ENCODE data around the gene VRK3. TPM values are rescaled to one million over a fixed set of nuclear protein-coding genes. Genes with fewer than 3 reads are reported as not detected.

The VRK3 gene
- total RNA-seq, 1 experiment from 2014 or later, result 33.4 TPM

DNA sequence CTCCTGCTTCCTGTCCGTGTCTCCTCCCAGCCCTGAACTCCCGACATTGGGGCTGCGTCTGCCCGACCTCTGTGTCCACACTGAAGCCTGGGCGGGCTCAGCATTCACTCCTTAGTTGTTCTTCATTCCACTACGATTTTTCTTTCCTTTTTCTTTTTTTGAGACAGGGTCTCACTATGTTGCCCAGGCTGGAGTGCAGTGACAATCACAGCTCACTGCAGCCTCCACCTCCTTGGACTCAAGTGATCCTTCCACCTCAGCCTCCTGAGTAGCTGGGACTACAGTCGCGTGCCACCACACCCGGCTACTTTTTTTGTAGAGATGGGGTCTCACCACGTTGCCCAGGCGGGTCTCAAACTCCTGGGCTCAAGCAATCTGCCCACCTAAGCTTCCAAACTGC lies 40.7 kb downstream of the VRK3 start:
- no peak for ATAC-seq
- CTCF ChIA-PET, result interaction anchor here (0.7 to 2.9 kb wide), 8 partner anchors 9 to 250 kb away, joined by 3 to 41 read pairs (median 6); no protein-coding TSS in a partner anchor
- Mint-ChIP-seq H3K36me3 (no peaks in the 10 kb centered on the region; the same call in 1 of the 2 replicates), H3K27me3 (ENCODE audit: low read depth) (no peaks in the 10 kb centered on the region), H3K9me3 (no peaks in the 10 kb centered on the region), H3K27ac (no peak overlapping the region), H3K4me3 (no peak overlapping the region), H3K4me1 (no peaks in the 10 kb centered on the region)
- DNase-seq (ENCODE audit: low spot score), result no peak
- POLR2A ChIA-PET, result no interaction called here
- TF ChIP-seq ZNF416 (CRISPR knock-in tag; IDR thresholded peaks at IDR 0.05), result no peak
- TF ChIP-seq ZNF121 (CRISPR knock-in tag; IDR thresholded peaks at IDR 0.05), result 0 out of 2 replicates have a peak, but pooled peaks have one; percentile 20
- TF ChIP-seq ZNF138 (CRISPR knock-in tag; conservative IDR thresholded peaks at IDR 0.05), result no peak

DNA sequence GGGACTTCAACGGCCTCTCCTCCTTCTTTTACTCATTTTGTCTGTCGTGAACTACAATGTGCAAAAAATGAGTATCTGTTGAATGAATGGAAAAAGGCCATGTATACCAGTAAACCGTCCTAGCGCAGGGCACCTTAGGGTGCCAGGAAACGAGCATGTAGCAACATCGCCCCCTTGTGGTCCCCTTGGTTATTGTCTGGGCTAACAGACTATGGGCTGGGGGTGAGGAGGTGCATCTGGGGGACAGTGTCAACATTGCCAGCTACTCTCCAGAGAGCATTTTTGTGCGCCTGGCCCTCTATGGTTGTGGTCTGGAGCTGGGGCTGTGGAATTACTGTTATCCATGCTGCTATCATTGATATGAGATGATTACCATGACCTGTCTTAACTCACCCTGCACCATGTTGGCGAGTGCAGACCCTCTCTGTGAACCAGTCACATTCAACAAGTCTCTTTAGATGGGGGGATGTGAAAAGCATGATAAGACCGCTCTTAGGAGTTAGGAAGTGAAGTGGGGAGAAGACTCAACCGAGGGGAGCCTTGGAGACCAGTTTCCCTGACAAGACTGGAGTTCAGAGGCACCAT lies 41.4 kb downstream of the VRK3 start:
- CTCF ChIA-PET, result interaction anchor here (0.6 to 2.9 kb wide), 17 partner anchors 9 to 251 kb away, joined by 3 to 41 read pairs (median 6); partner anchors contain the start of genes ATF5 and NUP62
- no peak overlapping the region for H3K4me3 Mint-ChIP-seq

DNA sequence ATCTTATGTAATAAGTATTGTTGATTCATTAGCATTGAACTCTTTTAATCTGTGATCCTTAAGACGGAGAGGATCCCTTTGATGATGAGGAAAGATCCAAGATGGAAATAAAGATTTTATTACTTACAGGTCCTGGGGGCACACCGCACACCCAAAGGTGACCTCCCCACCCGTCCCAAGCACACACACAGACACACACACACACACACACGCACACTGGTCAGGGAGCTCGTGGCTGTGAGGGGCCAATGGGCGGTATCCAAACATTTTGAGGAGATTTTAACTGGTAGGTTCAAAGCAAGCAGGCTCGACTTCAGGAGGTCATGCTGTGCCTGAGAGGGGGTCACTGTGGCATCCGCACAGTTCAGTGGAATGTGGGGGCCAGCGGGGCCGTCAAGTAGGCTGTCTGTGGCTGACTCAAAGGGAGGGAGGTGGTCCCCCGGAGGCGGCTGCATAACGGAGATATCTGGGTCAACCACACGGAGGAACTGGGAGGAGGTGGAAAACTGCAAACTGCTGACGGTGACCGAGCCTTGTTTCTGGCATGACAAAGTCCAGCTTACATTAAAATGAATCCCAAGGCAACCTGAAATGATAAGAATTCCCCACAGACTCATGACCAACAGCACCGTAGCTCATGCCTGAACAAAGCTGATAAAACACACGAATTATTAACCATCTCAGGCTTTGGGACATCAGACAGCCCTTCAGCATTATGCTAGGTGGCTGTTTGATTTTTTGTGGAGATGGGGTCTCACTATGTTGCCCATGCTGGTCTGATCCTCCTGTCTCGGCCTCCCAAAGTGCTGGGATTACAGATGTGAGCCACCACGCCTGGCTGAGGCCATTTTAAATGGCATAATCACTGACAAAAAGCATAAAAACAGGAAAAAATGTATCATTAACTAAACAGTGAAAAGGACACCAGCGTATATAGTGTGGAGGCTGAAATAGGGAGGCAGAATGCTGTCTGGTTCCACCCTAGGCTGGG lies 43.3 kb downstream of the VRK3 start:
- Mint-ChIP-seq H3K36me3 (0 out of 2 replicates have a peak, but pooled peaks cover 2% of the 10 kb centered on the region), H3K27ac (no peak overlapping the region), H3K9me3 (no peaks in the 10 kb centered on the region), H3K27me3 (ENCODE audit: low read depth) (no peaks in the 10 kb centered on the region), H3K4me1 (no peaks in the 10 kb centered on the region), H3K4me3 (no peak overlapping the region)
- ATAC-seq, result no peak
- no peak for DNase-seq (ENCODE audit: low spot score)
- TF ChIP-seq ZNF121 (CRISPR knock-in tag; IDR thresholded peaks at IDR 0.05), result no peak
- no peak for TF ChIP-seq NR2C2 (CRISPR knock-in tag; IDR thresholded peaks at IDR 0.05)
- no peak for TF ChIP-seq SP1 (CRISPR knock-in tag; conservative IDR thresholded peaks at IDR 0.05)
- TF ChIP-seq, protein P1, sequence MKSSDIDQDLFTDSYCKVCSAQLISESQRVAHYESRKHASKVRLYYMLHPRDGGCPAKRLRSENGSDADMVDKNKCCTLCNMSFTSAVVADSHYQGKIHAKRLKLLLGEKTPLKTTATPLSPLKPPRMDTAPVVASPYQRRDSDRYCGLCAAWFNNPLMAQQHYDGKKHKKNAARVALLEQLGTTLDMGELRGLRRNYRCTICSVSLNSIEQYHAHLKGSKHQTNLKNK (CRISPR knock-in tag; IDR thresholded peaks at IDR 0.05), result no peak
- TF ChIP-seq, protein P2, sequence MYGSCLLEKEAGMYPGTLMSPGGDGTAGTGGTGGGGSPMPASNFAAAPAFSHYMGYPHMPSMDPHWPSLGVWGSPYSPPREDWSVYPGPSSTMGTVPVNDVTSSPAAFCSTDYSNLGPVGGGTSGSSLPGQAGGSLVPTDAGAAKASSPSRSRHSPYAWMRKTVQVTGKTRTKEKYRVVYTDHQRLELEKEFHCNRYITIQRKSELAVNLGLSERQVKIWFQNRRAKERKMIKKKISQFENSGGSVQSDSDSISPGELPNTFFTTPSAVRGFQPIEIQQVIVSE (CRISPR knock-in tag; IDR thresholded peaks at IDR 0.05; ENCODE audit: borderline replicate concordance), result no peak
- no peak for TF ChIP-seq AFF4 (CRISPR knock-in tag; IDR thresholded peaks at IDR 0.05; ENCODE audit: borderline replicate concordance)
- no peak for TF ChIP-seq NFYB (CRISPR knock-in tag; conservative IDR thresholded peaks at IDR 0.05; ENCODE audit: low read depth)
- no peak for TF ChIP-seq USF1 (CRISPR knock-in tag; IDR thresholded peaks at IDR 0.05)
- no peak for TF ChIP-seq PRRX2 (CRISPR knock-in tag; IDR thresholded peaks at IDR 0.05)
- ChIA-PET CTCF (interaction anchor here (0.7 to 2.9 kb wide), 6 partner anchors 10 to 46 kb away, joined by 3 to 41 read pairs (median 6); no protein-coding TSS in a partner anchor), POLR2A (no interaction called here)

More for the DNA sequence above, 41.4 kb downstream of the VRK3 start:
- no peaks in the 10 kb centered on the region for H3K4me1 Mint-ChIP-seq
- peak; percentile 94 for TF ChIP-seq ZNF423 (CRISPR knock-in tag; IDR thresholded peaks at IDR 0.05)
- TF ChIP-seq, protein P3, sequence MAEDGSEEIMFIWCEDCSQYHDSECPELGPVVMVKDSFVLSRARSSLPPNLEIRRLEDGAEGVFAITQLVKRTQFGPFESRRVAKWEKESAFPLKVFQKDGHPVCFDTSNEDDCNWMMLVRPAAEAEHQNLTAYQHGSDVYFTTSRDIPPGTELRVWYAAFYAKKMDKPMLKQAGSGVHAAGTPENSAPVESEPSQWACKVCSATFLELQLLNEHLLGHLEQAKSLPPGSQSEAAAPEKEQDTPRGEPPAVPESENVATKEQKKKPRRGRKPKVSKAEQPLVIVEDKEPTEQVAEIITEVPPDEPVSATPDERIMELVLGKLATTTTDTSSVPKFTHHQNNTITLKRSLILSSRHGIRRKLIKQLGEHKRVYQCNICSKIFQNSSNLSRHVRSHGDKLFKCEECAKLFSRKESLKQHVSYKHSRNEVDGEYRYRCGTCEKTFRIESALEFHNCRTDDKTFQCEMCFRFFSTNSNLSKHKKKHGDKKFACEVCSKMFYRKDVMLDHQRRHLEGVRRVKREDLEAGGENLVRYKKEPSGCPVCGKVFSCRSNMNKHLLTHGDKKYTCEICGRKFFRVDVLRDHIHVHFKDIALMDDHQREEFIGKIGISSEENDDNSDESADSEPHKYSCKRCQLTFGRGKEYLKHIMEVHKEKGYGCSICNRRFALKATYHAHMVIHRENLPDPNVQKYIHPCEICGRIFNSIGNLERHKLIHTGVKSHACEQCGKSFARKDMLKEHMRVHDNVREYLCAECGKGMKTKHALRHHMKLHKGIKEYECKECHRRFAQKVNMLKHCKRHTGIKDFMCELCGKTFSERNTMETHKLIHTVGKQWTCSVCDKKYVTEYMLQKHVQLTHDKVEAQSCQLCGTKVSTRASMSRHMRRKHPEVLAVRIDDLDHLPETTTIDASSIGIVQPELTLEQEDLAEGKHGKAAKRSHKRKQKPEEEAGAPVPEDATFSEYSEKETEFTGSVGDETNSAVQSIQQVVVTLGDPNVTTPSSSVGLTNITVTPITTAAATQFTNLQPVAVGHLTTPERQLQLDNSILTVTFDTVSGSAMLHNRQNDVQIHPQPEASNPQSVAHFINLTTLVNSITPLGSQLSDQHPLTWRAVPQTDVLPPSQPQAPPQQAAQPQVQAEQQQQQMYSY (CRISPR knock-in tag; IDR thresholded peaks at IDR 0.05), result no peak
- TF ChIP-seq, protein P4, sequence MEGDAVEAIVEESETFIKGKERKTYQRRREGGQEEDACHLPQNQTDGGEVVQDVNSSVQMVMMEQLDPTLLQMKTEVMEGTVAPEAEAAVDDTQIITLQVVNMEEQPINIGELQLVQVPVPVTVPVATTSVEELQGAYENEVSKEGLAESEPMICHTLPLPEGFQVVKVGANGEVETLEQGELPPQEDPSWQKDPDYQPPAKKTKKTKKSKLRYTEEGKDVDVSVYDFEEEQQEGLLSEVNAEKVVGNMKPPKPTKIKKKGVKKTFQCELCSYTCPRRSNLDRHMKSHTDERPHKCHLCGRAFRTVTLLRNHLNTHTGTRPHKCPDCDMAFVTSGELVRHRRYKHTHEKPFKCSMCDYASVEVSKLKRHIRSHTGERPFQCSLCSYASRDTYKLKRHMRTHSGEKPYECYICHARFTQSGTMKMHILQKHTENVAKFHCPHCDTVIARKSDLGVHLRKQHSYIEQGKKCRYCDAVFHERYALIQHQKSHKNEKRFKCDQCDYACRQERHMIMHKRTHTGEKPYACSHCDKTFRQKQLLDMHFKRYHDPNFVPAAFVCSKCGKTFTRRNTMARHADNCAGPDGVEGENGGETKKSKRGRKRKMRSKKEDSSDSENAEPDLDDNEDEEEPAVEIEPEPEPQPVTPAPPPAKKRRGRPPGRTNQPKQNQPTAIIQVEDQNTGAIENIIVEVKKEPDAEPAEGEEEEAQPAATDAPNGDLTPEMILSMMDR (IDR thresholded peaks at IDR 0.05), result peak; percentile 89
- no peaks in the 10 kb centered on the region for H3K27me3 Mint-ChIP-seq (ENCODE audit: low read depth)
- H3K36me3 Mint-ChIP-seq, result no peaks in the 10 kb centered on the region
- DNase-seq (ENCODE audit: low spot score) (peak; percentile 79), ATAC-seq (peak; percentile 51)
- H3K27ac Mint-ChIP-seq, result no peak overlapping the region; the same call in 1 of the 2 replicates
- POLR2A ChIA-PET, result no interaction called here
- no peaks in the 10 kb centered on the region for H3K9me3 Mint-ChIP-seq

All from WTC11 (cell line).